Heart left ventricle (tissue), 16 donors: ENCODE data around the gene PLD2. TPM values are rescaled to one million over a fixed set of nuclear protein-coding genes. Genes with fewer than 3 reads are reported as not detected.

Experiments
- ATAC-seq, 4 donors: fragments of 200-7000 bp; cut with Tn5 transposase; one replicate each; pipeline ENCODE4 v1.9.1; 2020 to 2022; ENCODE audit warnings: moderate library complexity in 4 of 4, mild to moderate bottlenecking in 3 of 4, moderate number of reproducible peaks in 1 of 4
- DNase-seq, 5 donors: peaks; one replicate each; pipeline ENCODE4 v3.0.0-alpha.2; 2020
- H3K27ac ChIP-seq, 12 donors: fragments of 200-600 bp; sonication (generic) in 4 of 12; one replicate each; pipeline versions ENCODE4 v1.5.0 to v1.8.0; 2016 to 2022; ENCODE audit warnings: mild to moderate bottlenecking in 2 of 12
- H3K27me3 ChIP-seq, 9 donors: fragments of 200-600 bp; sonication (generic) in 2 of 9; one replicate each; pipeline versions ENCODE4 v1.5.1 to v1.8.0; 2016 to 2022; ENCODE audit warnings: mild to moderate bottlenecking in 3 of 9
- H3K36me3 ChIP-seq, 9 donors: fragments of 200-600 bp; sonication (generic) in 2 of 9; one replicate each; pipeline versions ENCODE4 v1.5.0 to v1.8.0; 2018 to 2022; ENCODE audit warnings: mild to moderate bottlenecking in 2 of 9
- H3K4me1 ChIP-seq, 12 donors: fragments of 200-600 bp; sonication (generic) in 4 of 12; one replicate each; pipeline versions ENCODE4 v1.5.0 to v1.8.0; 2016 to 2022; ENCODE audit warnings: mild to moderate bottlenecking in 3 of 12
- H3K4me3 ChIP-seq, 12 donors: fragments of 200-600 bp; sonication (generic) in 4 of 12; one replicate each; pipeline versions ENCODE4 v1.5.0 to v1.8.0; 2017 to 2022; ENCODE audit warnings: mild to moderate bottlenecking in 9 of 12, moderate library complexity in 4 of 12
- H3K9me3 ChIP-seq, 12 donors: fragments of 200-600 bp; sonication (generic) in 4 of 12; one replicate each; pipeline versions ENCODE4 v1.5.0 to v1.8.0; 2016 to 2022; ENCODE audit warnings: mild to moderate bottlenecking in 1 of 12
- POLR2A ChIP-seq, 2 donors: fragments of 450-650 bp; IDR thresholded peaks; one replicate each; pipeline ENCODE4 v1.6.1; 2017; ENCODE audit warnings: antibody characterized with exemption in 2 of 2, mild to moderate bottlenecking in 2 of 2, moderate library complexity in 2 of 2
- WGBS, 4 donors: extraction: QIAGEN DNeasy Blood & Tissue Kit in 2 of 4; methylation state at CpG; one replicate each; pipeline versions ENCODE4 v1.1.5 to v1.1.7; 2013 to 2018; 5-methylcytosine and 5-hydroxymethylcytosine counted together
- intact Hi-C, 10 donors: fragments of 100-400 bp; cut with DNase I; formaldehyde crosslinking; loops; one replicate each; pipeline versions ENCODE4 v1.11.1 to v1.14.2; 2022
- polyA plus RNA-seq, 2 donors: library from polyadenylated mRNA; stranded (reverse); fragments of 200-250 nt; gene quantifications; one replicate each; pipeline ENCODE4 v1.2.3, GENCODE V29; 2013
- total RNA-seq, 9 donors: library from RNA; depleted of rRNA in 2 of 9; stranded (reverse); fragments of >200 nt in 2 of 9; fragmentation: NEBNext Ultra II Directional in 3 of 9; extraction: Animal tissue kit (Norgen Biotek cat#: 25700) in 3 of 9; gene quantifications; one replicate each; pipeline versions ENCODE4 v1.1.0 to v1.2.4, GENCODE V29; 2016 to 2023
- TF ChIP-seq, protein P1 (sequence below), 12 donors: fragments of 200-600 bp; sonication (generic) in 4 of 12; IDR thresholded peaks; one replicate each; pipeline versions ENCODE4 v1.5.0 to v1.8.0; 2018 to 2022; ENCODE audit warnings: antibody characterized with exemption in 12 of 12, mild to moderate bottlenecking in 5 of 12
- donor health status: ischemic (EF 13 %, LVEDD 7.1; RV severe dilation, severe dysfunction).
- donor health status: healthy with polysubstance abuse.
- donor health status: DM: no; HTN: yes; CAD: no.
- donor health status: DM: no; HTN: no; CAD: no.
- donor health status: ischemic (EF 25% LVEDD 6.9; RV normal size, moderate dysfunction).
- donor health status: ischemic (EF 25% LVEDD 5.7; RV mildly dilated, moderate dysfunction).
- donor health status: healthy.
- donor health status: DM: yes; HTN: yes; CAD: no.
- donor health status: ischemic (EF 35%, LVEDD 5.7; RV mildly dilated, moderate dysfunction).
- donor health status: nonischemic (EF 11% LVEDD 7.7; RV severe dilation, severe dysfunction).
- donor health status: DM: yes; HTN: yes; CAD: no.
- donor health status: PGD.
- donor health status: ischemic (EF 29% LVEDD 5.4; RV normal size, mild dysfunction).
- donor health status: nonischemic (EF 23%, LVEDD 6.1; RV moderate dilation, normal function).

Gene PLD2
- total and polyA plus RNA-seq, 11 donors: 5.3 to 17.9 (median 8.5) TPM

- H3K27ac ChIP-seq: peak overlapping the region in 1 of 12 donors; percentile 66
- DNase-seq (no peak), ATAC-seq (no peak)
- peaks cover 4 to 84% (median 47%) of the 10 kb centered on the region in 12 donors for H3K4me1 ChIP-seq
- no peak overlapping the region for H3K4me3 ChIP-seq
- TF ChIP-seq POLR2A (IDR thresholded peaks at IDR 0.05): no peak
- TF ChIP-seq, protein P1, sequence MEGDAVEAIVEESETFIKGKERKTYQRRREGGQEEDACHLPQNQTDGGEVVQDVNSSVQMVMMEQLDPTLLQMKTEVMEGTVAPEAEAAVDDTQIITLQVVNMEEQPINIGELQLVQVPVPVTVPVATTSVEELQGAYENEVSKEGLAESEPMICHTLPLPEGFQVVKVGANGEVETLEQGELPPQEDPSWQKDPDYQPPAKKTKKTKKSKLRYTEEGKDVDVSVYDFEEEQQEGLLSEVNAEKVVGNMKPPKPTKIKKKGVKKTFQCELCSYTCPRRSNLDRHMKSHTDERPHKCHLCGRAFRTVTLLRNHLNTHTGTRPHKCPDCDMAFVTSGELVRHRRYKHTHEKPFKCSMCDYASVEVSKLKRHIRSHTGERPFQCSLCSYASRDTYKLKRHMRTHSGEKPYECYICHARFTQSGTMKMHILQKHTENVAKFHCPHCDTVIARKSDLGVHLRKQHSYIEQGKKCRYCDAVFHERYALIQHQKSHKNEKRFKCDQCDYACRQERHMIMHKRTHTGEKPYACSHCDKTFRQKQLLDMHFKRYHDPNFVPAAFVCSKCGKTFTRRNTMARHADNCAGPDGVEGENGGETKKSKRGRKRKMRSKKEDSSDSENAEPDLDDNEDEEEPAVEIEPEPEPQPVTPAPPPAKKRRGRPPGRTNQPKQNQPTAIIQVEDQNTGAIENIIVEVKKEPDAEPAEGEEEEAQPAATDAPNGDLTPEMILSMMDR (IDR thresholded peaks at IDR 0.05): no peak
- H3K9me3 ChIP-seq: no peaks in the 10 kb centered on the region
- intact Hi-C loops: loop anchor here in 5 of 10 donors (5.0 to 10.0 kb wide), 6 partner anchors 38 to 52 kb away; partner anchors contain the start of genes GLTPD2 (in 2 of the 5), VMO1 (in 2 of the 5) and PSMB6 (in 1 of the 5)
- WGBS, 4 donors: 87 to 90% (median 88%) methylated on average over 8 of the region's 8 CpGs
- H3K36me3 ChIP-seq: peaks cover 0 to 10% (median 0%) of the 10 kb centered on the region in 9 donors
- H3K27me3 ChIP-seq: no peaks in the 10 kb centered on the region
Observed at GRCh38 chr17:4839221-4839620, 32.3 kb downstream of the PLD2 start.

DNA sequence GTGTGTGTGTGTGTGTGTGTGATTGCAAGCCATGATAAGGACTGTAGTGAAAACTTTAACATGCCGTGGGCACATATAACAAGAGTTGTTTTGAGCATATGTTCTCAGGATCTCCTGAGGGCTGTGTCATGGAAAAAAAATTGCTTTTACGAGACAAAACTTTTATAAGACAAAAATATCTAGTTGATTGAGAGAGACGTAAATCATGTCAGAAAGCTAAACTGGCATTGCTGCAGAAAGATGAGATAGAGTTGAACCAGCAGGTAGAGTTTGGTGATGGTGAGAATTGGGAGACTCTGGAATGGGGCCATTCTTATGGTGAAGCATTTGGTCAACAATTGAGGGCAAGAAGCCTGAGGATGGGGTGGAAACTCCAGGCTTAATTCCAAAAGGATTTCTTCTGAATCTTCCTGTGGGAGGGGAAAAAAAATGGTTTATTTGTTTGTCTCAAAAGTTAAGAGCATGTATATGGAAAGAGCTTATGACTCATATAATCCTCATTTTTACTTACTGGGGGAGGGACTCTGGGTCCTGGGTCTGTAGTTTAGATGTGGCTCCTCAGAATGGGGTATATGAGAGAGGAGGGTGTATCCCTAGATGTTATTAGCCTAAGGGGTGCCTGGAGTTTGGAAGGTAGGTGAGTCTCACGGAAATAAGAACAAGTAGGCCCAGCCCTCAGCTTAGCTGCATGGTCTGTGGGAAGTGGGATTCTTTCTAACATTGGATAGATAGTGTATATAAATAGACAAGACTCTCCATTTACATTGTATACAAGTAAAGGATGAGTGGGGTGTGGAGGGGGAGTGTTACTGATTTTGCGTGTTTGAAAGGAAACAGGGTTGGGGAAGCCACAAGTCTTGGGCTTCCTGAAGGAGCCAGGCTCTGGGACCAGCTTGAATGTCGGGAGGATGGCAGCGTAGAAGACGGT, 33.3 kb downstream of the PLD2 start:
- no peaks in the 10 kb centered on the region for H3K27me3 ChIP-seq
- no peak overlapping the region for H3K27ac ChIP-seq
- intact Hi-C loops: loop anchor here in 5 of 10 donors (5.0 to 10.0 kb wide), 6 partner anchors 37 to 53 kb away; partner anchors contain the start of genes GLTPD2 (in 2 of the 5), VMO1 (in 2 of the 5) and PSMB6 (in 1 of the 5)
- ATAC-seq: no peak
- TF ChIP-seq, protein P1 (IDR thresholded peaks at IDR 0.05): no peak
- TF ChIP-seq POLR2A (IDR thresholded peaks at IDR 0.05): no peak
- WGBS, 4 donors: 78 to 89% (median 81%) methylated on average over 8 of the region's 8 CpGs
- peaks cover 0 to 10% (median 0%) of the 10 kb centered on the region in 9 donors for H3K36me3 ChIP-seq
- DNase-seq: no peak
- H3K4me1 ChIP-seq: peaks cover 0 to 82% (median 37%) of the 10 kb centered on the region in 12 donors
- no peaks in the 10 kb centered on the region for H3K9me3 ChIP-seq
- no peak overlapping the region for H3K4me3 ChIP-seq

GRCh38 chr17:4840893-4841242, 33.9 kb downstream of the PLD2 start:
- TF ChIP-seq, protein P1 (IDR thresholded peaks at IDR 0.05): no peak
- no peak for TF ChIP-seq POLR2A (IDR thresholded peaks at IDR 0.05)
- ATAC-seq: no peak
- Histone ChIP-seq H3K9me3 (no peaks in the 10 kb centered on the region), H3K4me1 (peaks cover 0 to 82% (median 34%) of the 10 kb centered on the region in 12 donors), H3K4me3 (no peak overlapping the region), H3K27me3 (no peaks in the 10 kb centered on the region), H3K27ac (no peak overlapping the region), H3K36me3 (peaks cover 0 to 10% (median 0%) of the 10 kb centered on the region in 9 donors)
- WGBS, 4 donors: 79 to 91% (median 85%) methylated on average over 10 of the region's 10 CpGs
- DNase-seq: no peak
- intact Hi-C loops: no loop called here

DNA sequence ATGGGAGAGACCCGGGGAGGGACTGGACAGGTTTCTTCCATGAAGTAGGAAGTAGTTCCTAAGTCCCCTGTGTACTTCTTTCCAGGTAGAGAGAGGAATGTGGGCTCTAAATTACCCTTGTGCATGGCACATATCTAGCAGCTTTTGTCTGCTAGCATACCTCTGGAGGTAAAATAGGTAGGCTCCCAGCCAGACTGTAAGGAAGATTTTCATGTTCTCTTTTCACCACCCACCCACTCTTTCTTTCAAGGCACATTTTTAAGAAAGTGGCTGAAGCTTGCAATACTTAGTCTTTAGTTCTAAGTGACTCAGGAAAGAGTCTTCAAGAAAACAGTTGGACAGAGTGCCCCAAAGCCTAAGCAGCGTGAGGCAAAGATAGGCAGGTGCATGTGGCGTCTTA, 35.4 kb downstream of the PLD2 start:
- H3K27ac ChIP-seq: no peak overlapping the region
- no peak for ATAC-seq
- H3K4me3 ChIP-seq: no peak overlapping the region
- TF ChIP-seq POLR2A (IDR thresholded peaks at IDR 0.05): no peak
- TF ChIP-seq, protein P1 (IDR thresholded peaks at IDR 0.05): no peak
- DNase-seq: no peak
- peaks cover 0 to 81% (median 25%) of the 10 kb centered on the region in 12 donors for H3K4me1 ChIP-seq
- intact Hi-C loops: no loop called here
- H3K9me3 ChIP-seq: no peaks in the 10 kb centered on the region
- WGBS, 4 donors: 92 to 99% (median 94%) methylated on average over 3 of the region's 3 CpGs
- H3K27me3 ChIP-seq: no peaks in the 10 kb centered on the region
- peaks cover 0 to 10% (median 0%) of the 10 kb centered on the region in 9 donors for H3K36me3 ChIP-seq
